ENCODE results near the gene SCYGR2.

Gene SCYGR2

GRCh38 chr2:227610123-227610522, 11.4 kb downstream of the SCYGR2 start:
- no peak for DNase-seq (ENCODE audit: extremely low read depth, low read depth)
- H3K4me3 ChIP-seq (replicated peaks; ENCODE audit: low read depth, low read length), result no peak overlapping the region
- TF ChIP-seq, protein P1, sequence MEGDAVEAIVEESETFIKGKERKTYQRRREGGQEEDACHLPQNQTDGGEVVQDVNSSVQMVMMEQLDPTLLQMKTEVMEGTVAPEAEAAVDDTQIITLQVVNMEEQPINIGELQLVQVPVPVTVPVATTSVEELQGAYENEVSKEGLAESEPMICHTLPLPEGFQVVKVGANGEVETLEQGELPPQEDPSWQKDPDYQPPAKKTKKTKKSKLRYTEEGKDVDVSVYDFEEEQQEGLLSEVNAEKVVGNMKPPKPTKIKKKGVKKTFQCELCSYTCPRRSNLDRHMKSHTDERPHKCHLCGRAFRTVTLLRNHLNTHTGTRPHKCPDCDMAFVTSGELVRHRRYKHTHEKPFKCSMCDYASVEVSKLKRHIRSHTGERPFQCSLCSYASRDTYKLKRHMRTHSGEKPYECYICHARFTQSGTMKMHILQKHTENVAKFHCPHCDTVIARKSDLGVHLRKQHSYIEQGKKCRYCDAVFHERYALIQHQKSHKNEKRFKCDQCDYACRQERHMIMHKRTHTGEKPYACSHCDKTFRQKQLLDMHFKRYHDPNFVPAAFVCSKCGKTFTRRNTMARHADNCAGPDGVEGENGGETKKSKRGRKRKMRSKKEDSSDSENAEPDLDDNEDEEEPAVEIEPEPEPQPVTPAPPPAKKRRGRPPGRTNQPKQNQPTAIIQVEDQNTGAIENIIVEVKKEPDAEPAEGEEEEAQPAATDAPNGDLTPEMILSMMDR (IDR thresholded peaks at IDR 0.05; ENCODE audit: low read depth, low read length, missing control alignments), result no peak

GRCh38 chr2:227612546-227613271, 14.0 kb downstream of the SCYGR2 start:
- TF ChIP-seq, protein P1 (IDR thresholded peaks at IDR 0.05; ENCODE audit: low read depth, low read length, missing control alignments), result no peak
- no peak for DNase-seq (ENCODE audit: extremely low read depth, low read depth)
- no peak overlapping the region for H3K4me3 ChIP-seq (replicated peaks; ENCODE audit: low read depth, low read length)

DNA sequence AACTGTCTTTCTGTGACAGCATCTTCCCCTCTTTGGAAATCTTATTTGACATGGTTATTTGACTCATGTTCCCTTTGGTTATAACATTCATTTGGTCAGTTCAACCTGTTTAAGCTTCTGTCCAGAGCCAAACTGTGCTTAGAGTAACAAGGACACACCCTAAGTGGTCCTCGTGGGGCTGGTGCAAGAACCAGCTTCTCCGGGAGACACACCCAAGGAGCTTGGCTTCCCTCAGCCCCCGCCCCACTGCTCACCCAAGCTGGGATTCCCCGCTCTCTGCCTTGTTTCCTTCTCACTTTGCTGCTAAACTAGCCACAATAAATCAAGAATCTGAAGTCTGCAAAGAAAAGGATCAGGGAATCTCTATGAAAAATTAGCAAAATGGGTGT, 14.6 kb downstream of the SCYGR2 start:
- TF ChIP-seq, protein P1 (IDR thresholded peaks at IDR 0.05; ENCODE audit: low read depth, low read length, missing control alignments), result no peak
- H3K4me3 ChIP-seq (replicated peaks; ENCODE audit: low read depth, low read length), result no peak overlapping the region
- no peak for DNase-seq (ENCODE audit: extremely low read depth, low read depth)

GRCh38 chr2:227614246-227614645, 15.6 kb downstream of the SCYGR2 start:
- DNase-seq (ENCODE audit: extremely low read depth, low read depth), result no peak
- TF ChIP-seq, protein P1 (IDR thresholded peaks at IDR 0.05; ENCODE audit: low read depth, low read length, missing control alignments), result no peak
- no peak overlapping the region for H3K4me3 ChIP-seq (replicated peaks; ENCODE audit: low read depth, low read length)

DNA sequence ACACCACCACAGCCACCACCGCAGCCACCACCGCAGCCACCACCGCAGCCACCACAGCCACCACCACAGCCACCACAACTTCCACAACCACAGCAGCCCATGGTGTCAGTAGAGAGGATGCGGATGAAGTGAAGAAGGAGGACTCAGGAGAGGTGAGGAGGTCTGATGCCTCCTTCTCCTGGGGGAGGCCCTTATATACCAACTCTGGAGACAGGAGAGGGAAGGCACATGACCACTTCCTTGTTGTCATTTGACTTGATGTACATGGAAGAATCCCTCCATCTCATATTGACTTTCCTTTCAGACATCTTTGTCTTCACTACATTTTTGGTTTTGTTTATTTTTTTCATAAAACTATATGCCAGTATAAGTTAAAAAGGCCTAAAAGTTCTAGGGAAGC, 16.0 kb downstream of the SCYGR2 start, which contains the start of gene SCYGR3:
TSS of gene SCYGR3 (minus strand) at position 101 of the 400 bp plus-strand sequence. CDS start at position 101, 0 bp downstream.
- H3K4me3 ChIP-seq (replicated peaks; ENCODE audit: low read depth, low read length), result no peak within 1 kb of the TSS
- no peak for DNase-seq (ENCODE audit: extremely low read depth, low read depth)
- TF ChIP-seq, protein P1 (IDR thresholded peaks at IDR 0.05; ENCODE audit: low read depth, low read length, missing control alignments), result no peak

- no peak overlapping the region for H3K4me3 ChIP-seq (replicated peaks; ENCODE audit: low read depth, low read length)
- TF ChIP-seq, protein P1 (IDR thresholded peaks at IDR 0.05; ENCODE audit: low read depth, low read length, missing control alignments), result no peak
- DNase-seq (ENCODE audit: extremely low read depth, low read depth), result no peak
Observed at GRCh38 chr2:227615181-227615580, 16.5 kb downstream of the SCYGR2 start.

Measured in HFF-Myc (cell line).